SK-N-SH (cell line): ENCODE measurements around the gene KRT17. TPM values are rescaled to one million over a fixed set of nuclear protein-coding genes. Genes with fewer than 3 reads are reported as not detected.
A peak's percentile ranks its signal among the peaks of the same experiment; 100 is the strongest.
"Not testable (repeated sequence)": the region's sequence is repeated elsewhere in the genome, so short reads cannot be mapped to it uniquely, and the experiment has no call there.

Experiments used
- CTCF ChIA-PET: fragments of 300-600, 350-600 bp; formaldehyde crosslinking; extraction: SDS; loops from one replicate; lab custom pipeline; 2021; lab: Yijun Ruan, JAX
- POLR2A ChIA-PET: fragments of 350-600 bp; sonication (Branson Sonifier 250); formaldehyde crosslinking; extraction: SDS; loops from one replicate; lab custom pipeline; 2020; ENCODE audit warnings: antibody characterized with exemption, inconsistent platforms; lab: Yijun Ruan, JAX
- DNase-seq: peaks from one replicate; pipeline ENCODE4 v3.0.0; 2012
- H2AFZ ChIP-seq: fragments of 200-600 bp; sonication (generic); 2 replicates; pipeline ENCODE4 v1.8.1; 2016; ENCODE audit warnings: antibody characterized with exemption, mild to moderate bottlenecking, low read depth
- H3F3A ChIP-seq: fragments of 200-600 bp; sonication (generic); replicated peaks from 2 replicates; pipeline ENCODE3; 2016; ENCODE audit warnings: antibody characterized with exemption, mild to moderate bottlenecking; ENCODE audit not compliant: insufficient read depth
- H3K27ac ChIP-seq, 2 experiments: fragments of 200-500 bp in 1 of 2; fragments of 200-600 bp in 1 of 2; sonication (Bioruptor generic) in 1 of 2; sonication (generic), shearing (Covaris generic) in 1 of 2; 2 replicates each; pipeline versions ENCODE4 v1.5.1 to v1.6.1; 2014 to 2016; ENCODE audit warnings: low read depth in 2 of 2, inconsistent platforms in 1 of 2, low read length in 1 of 2, mild to moderate bottlenecking in 1 of 2, mixed read lengths in 1 of 2
- H3K27me3 ChIP-seq: fragments of 200-600 bp; sonication (generic), shearing (Covaris generic); 2 replicates; pipeline ENCODE4 v1.6.1; 2016; ENCODE audit warnings: mixed run types; ENCODE audit not compliant: insufficient read depth
- H3K36me3 ChIP-seq, 2 experiments: fragments of 200-500 bp in 1 of 2; fragments of 200-600 bp in 1 of 2; sonication (Bioruptor generic) in 1 of 2; sonication (generic) in 1 of 2; replicated peaks in 1 of 2; 2 replicates each; pipeline versions ENCODE3 to v1.5.1; 2014 to 2016; ENCODE audit warnings: low read length in 1 of 2, mild to moderate bottlenecking in 1 of 2; ENCODE audit not compliant: insufficient read depth in 2 of 2, control insufficient read depth in 1 of 2
- H3K4me1 ChIP-seq, 2 experiments: fragments of 200-500 bp in 1 of 2; fragments of 200-600 bp in 1 of 2; sonication (Bioruptor generic) in 1 of 2; sonication (generic), shearing (Covaris generic) in 1 of 2; 2 replicates each; pipeline versions ENCODE4 v1.5.1 to v1.6.1; 2014 to 2016; ENCODE audit warnings: low read depth in 1 of 2, low read length in 1 of 2, mixed run types in 1 of 2; ENCODE audit not compliant: insufficient read depth in 2 of 2, control insufficient read depth in 1 of 2
- H3K4me2 ChIP-seq: fragments of 200-600 bp; sonication (generic), shearing (Covaris generic); 2 replicates; pipeline ENCODE4 v1.6.1; 2017; ENCODE audit warnings: mixed run types
- H3K4me3 ChIP-seq, 2 experiments: fragments of 200-500 bp in 1 of 2; fragments of 200-600 bp in 1 of 2; sonication (Bioruptor generic) in 1 of 2; sonication (generic), shearing (Covaris generic) in 1 of 2; 2 replicates each; pipeline versions ENCODE4 v1.5.1 to v1.8.1; 2014 to 2016; ENCODE audit warnings: low read depth in 2 of 2, inconsistent platforms in 1 of 2, low read length in 1 of 2, mild to moderate bottlenecking in 1 of 2, mixed read lengths in 1 of 2, moderate library complexity in 1 of 2
- H3K79me2 ChIP-seq: fragments of 200-600 bp; sonication (generic); 2 replicates; pipeline ENCODE4 v1.8.1; 2017; ENCODE audit warnings: mild to moderate bottlenecking; ENCODE audit not compliant: insufficient read depth
- H3K9ac ChIP-seq: fragments of 200-600 bp; sonication (generic); 2 replicates; pipeline ENCODE4 v1.6.1; 2017; ENCODE audit warnings: mixed run types
- H3K9me2 ChIP-seq: fragments of 200-600 bp; sonication (generic); 2 replicates; pipeline ENCODE4 v1.6.1; 2017; ENCODE audit warnings: mixed run types
- H3K9me3 ChIP-seq: fragments of 200-600 bp; sonication (generic); 2 replicates; pipeline ENCODE4 v1.6.1; 2017; ENCODE audit warnings: mixed run types, mild to moderate bottlenecking, moderate library complexity
- H4K20me1 ChIP-seq: fragments of 200-600 bp; sonication (generic); 2 replicates; pipeline ENCODE4 v1.6.1; 2017; ENCODE audit warnings: mild to moderate bottlenecking, mixed run types; ENCODE audit not compliant: insufficient read depth
- CHD2 ChIP-seq: fragments of 150-350 bp; IDR thresholded peaks from 2 replicates; pipeline ENCODE4 v1.6.1; 2018; ENCODE audit warnings: low read length; ENCODE audit not compliant: partially characterized antibody
- FOXM1 ChIP-seq: IDR thresholded peaks from 2 replicates; pipeline ENCODE4 v1.4.0; 2012; ENCODE audit warnings: low read depth, mild to moderate bottlenecking
- GABPA ChIP-seq: IDR thresholded peaks from 2 replicates; pipeline ENCODE4 v1.4.0; 2012; ENCODE audit warnings: low read depth, mild to moderate bottlenecking
- JUND ChIP-seq: IDR thresholded peaks from 2 replicates; pipeline ENCODE4 v1.4.0; 2012
- MXI1 ChIP-seq: IDR thresholded peaks from 2 replicates; pipeline ENCODE4 v1.6.1; 2012; ENCODE audit warnings: mild to moderate bottlenecking, low read depth, low read length, improper control_type of control experiment
- POLR2AphosphoS5 ChIP-seq: IDR thresholded peaks from 2 replicates; pipeline ENCODE4 v1.6.1; 2012; ENCODE audit warnings: low read depth, low read length
- RAD21 ChIP-seq: IDR thresholded peaks from 2 replicates; pipeline ENCODE4 v1.6.1; 2012; ENCODE audit warnings: mild to moderate bottlenecking, low read length
- RCOR1 ChIP-seq: fragments of 150-350 bp; IDR thresholded peaks from 2 replicates; pipeline ENCODE4 v1.6.1; 2017; ENCODE audit warnings: antibody characterized with exemption, low read length
- RFX5 ChIP-seq: IDR thresholded peaks from 2 replicates; pipeline ENCODE4 v1.6.1; 2012; ENCODE audit warnings: mild to moderate bottlenecking, improper control_type of control experiment, low read length
- RXRA ChIP-seq: IDR thresholded peaks from 2 replicates; pipeline ENCODE4 v1.4.0; 2012; ENCODE audit warnings: low read depth, mild to moderate bottlenecking, borderline replicate concordance
- YY1 ChIP-seq: IDR thresholded peaks from 2 replicates; pipeline ENCODE4 v1.4.0; 2012; ENCODE audit warnings: low read depth, mild to moderate bottlenecking
- WGBS: methylation state at CpG from one replicate; pipeline ENCODE4 v1.1.6; 2017; ENCODE audit warnings: low lambda C conversion rate; 5-methylcytosine and 5-hydroxymethylcytosine counted together
- polyA plus RNA-seq, 3 experiments: library from polyadenylated mRNA; depleted of rRNA; stranded (reverse); fragments of >200 nt; gene quantifications; 2 replicates each; pipeline ENCODE4 v1.2.3, GENCODE V29; 2012
- TF ChIP-seq, protein P1 (sequence below): IDR thresholded peaks from 2 replicates; pipeline ENCODE4 v1.6.1; 2012; ENCODE audit warnings: mild to moderate bottlenecking, low read depth, low read length, moderate library complexity
- TF ChIP-seq, protein P2 (sequence below): IDR thresholded peaks from 2 replicates; pipeline ENCODE4 v1.4.0; 2012; ENCODE audit warnings: low read depth, borderline replicate concordance
- TF ChIP-seq, protein P3 (sequence below): IDR thresholded peaks from 2 replicates; pipeline ENCODE4 v1.4.0; 2012; ENCODE audit warnings: low read depth, borderline replicate concordance

KRT17 gene
- polyA plus RNA-seq, 1 of the 3 experiments (the other 2 are of a cell fraction) = 0.39 TPM

DNA sequence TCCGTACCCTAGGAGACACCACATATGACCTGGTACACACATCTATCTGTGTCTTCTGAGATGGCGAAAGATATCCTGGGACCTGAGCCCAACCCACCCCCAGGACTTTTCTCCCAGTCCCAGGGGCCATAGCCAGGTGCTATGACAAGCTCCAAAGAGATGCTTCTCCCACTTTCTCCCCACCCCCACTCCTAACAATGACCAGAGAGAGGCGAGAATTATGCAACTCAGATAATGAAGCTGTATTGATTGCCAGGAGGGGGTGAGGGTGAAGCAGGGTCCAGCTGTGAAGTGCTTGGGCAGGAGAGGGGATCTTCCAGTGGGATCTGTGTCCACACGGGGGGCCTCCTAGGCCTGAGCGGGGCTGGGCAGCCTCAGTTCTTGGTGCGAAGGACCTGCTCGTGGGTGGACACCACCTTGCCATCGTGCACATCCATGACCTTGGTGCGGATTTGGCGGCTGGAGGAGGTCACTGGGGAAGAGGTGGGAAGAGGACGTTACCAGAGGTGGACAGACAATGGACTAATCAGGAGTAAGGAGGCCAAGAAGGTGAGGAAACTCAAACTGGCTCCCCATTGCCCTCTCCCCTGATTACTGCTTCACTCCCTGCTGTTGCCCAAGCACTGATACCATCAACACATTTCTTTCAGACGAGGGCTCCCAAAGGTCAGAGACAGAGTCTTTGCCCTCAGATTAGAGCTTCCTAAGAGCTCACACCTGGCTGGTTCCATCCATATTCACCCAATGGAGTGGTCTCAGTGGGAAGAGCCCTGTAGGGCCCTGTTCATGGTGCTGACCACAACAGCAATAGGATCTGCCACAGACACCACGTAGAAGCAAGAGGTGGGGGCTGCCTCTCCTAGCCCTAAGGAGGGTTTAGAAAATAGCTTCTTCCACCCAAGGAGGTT, 42.1 kb downstream of the KRT17 start:
- H4K20me1 ChIP-seq, H3K4me2 ChIP-seq, DNase-seq, H2AFZ ChIP-seq, H3K9ac ChIP-seq, H3K4me1 ChIP-seq, H3K9me3 ChIP-seq, H3K27me3 ChIP-seq, POLR2A ChIA-PET, H3K4me3 ChIP-seq, H3F3A ChIP-seq, H3K36me3 ChIP-seq, H3K9me2 ChIP-seq, H3K79me2 ChIP-seq, H3K27ac ChIP-seq: not testable (repeated sequence)
- CTCF ChIA-PET = interaction anchor here (2.6 to 4.5 kb wide), 3 partner anchors 33 to 80 kb away, joined by 10 to 27 read pairs (median 26); no protein-coding TSS in a partner anchor
- WGBS = 65% methylated on average over 13 of the region's 13 CpGs
- TF ChIP-seq, protein P1, sequence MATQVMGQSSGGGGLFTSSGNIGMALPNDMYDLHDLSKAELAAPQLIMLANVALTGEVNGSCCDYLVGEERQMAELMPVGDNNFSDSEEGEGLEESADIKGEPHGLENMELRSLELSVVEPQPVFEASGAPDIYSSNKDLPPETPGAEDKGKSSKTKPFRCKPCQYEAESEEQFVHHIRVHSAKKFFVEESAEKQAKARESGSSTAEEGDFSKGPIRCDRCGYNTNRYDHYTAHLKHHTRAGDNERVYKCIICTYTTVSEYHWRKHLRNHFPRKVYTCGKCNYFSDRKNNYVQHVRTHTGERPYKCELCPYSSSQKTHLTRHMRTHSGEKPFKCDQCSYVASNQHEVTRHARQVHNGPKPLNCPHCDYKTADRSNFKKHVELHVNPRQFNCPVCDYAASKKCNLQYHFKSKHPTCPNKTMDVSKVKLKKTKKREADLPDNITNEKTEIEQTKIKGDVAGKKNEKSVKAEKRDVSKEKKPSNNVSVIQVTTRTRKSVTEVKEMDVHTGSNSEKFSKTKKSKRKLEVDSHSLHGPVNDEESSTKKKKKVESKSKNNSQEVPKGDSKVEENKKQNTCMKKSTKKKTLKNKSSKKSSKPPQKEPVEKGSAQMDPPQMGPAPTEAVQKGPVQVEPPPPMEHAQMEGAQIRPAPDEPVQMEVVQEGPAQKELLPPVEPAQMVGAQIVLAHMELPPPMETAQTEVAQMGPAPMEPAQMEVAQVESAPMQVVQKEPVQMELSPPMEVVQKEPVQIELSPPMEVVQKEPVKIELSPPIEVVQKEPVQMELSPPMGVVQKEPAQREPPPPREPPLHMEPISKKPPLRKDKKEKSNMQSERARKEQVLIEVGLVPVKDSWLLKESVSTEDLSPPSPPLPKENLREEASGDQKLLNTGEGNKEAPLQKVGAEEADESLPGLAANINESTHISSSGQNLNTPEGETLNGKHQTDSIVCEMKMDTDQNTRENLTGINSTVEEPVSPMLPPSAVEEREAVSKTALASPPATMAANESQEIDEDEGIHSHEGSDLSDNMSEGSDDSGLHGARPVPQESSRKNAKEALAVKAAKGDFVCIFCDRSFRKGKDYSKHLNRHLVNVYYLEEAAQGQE = 0 out of 2 replicates have a peak, but pooled peaks have one; percentile 15

DNA sequence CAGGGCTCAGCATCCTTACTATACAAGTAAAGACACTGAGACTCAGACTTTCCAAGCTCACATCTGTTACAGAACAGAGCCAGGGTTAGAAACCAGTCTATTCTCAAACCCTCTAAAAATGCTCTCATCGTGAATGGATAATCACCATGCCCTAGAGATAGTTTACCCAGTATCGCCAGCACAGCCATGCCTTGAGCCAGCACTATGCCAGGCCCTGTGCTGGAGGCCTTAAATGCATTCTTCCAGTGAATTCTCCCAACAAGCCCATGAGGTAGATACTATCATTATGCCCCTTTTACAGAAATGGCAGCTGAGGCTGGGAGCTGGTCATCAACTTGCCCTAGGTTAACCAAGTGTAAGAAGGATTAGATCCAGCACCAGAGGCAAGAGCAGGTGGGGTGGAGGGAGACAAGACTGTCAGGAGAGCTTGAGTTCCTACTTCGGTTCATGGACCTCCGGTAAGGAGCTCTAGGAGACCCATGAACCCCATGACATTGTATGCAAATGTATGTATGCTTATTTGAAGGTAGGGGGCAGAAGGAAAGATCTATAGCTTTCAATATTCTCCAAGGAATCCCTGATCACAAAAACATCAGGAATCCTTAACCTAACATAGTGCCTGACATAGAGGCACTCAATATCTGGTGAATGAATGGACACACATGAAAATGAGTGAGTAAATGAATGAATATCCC, 42.9 kb downstream of the KRT17 start:
- H3K9me2 ChIP-seq = no peaks in the 10 kb centered on the region
- ChIA-PET CTCF (interaction anchor here (2.6 to 4.5 kb wide), 3 partner anchors 32 to 81 kb away, joined by 10 to 27 read pairs (median 26); no protein-coding TSS in a partner anchor), POLR2A (no interaction called here)
- no peaks in the 10 kb centered on the region for H4K20me1 ChIP-seq
- no peak overlapping the region for H2AFZ ChIP-seq
- H3K27ac ChIP-seq = no peak overlapping the region
- no peaks in the 10 kb centered on the region for H3F3A ChIP-seq
- no peak overlapping the region for H3K4me2 ChIP-seq
- no peak for DNase-seq
- H3K4me3 ChIP-seq = no peak overlapping the region
- WGBS = 50% methylated on average over 4 of the region's 4 CpGs
- H3K36me3 ChIP-seq = no peaks in the 10 kb centered on the region
- H3K9ac ChIP-seq = no peak overlapping the region
- peaks cover 0 to 3% of the 10 kb centered on the region in 2 experiments; a peak in 1 of 4 replicates for H3K4me1 ChIP-seq
- H3K9me3 ChIP-seq = no peaks in the 10 kb centered on the region
- H3K27me3 ChIP-seq = no peaks in the 10 kb centered on the region; the same call in 1 of the 2 replicates
- no peaks in the 10 kb centered on the region for H3K79me2 ChIP-seq
- TF ChIP-seq RCOR1 (no peak), RXRA (no peak), GABPA (no peak), POLR2AphosphoS5 (no peak), MXI1 (no peak), CHD2 (no peak), RAD21 (no peak), YY1 (no peak), FOXM1 (no peak), RFX5 (no peak), JUND (no peak)
- TF ChIP-seq, protein P1 = no peak
- TF ChIP-seq, protein P2, sequence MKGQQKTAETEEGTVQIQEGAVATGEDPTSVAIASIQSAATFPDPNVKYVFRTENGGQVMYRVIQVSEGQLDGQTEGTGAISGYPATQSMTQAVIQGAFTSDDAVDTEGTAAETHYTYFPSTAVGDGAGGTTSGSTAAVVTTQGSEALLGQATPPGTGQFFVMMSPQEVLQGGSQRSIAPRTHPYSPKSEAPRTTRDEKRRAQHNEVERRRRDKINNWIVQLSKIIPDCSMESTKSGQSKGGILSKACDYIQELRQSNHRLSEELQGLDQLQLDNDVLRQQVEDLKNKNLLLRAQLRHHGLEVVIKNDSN = no peak
- TF ChIP-seq, protein P3, sequence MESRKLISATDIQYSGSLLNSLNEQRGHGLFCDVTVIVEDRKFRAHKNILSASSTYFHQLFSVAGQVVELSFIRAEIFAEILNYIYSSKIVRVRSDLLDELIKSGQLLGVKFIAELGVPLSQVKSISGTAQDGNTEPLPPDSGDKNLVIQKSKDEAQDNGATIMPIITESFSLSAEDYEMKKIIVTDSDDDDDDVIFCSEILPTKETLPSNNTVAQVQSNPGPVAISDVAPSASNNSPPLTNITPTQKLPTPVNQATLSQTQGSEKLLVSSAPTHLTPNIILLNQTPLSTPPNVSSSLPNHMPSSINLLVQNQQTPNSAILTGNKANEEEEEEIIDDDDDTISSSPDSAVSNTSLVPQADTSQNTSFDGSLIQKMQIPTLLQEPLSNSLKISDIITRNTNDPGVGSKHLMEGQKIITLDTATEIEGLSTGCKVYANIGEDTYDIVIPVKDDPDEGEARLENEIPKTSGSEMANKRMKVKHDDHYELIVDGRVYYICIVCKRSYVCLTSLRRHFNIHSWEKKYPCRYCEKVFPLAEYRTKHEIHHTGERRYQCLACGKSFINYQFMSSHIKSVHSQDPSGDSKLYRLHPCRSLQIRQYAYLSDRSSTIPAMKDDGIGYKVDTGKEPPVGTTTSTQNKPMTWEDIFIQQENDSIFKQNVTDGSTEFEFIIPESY = no peak
